Gastrocnemius medialis (tissue), 4 donors: ENCODE data around the gene TAF1C. TPM values are rescaled to one million over a fixed set of nuclear protein-coding genes. Genes with fewer than 3 reads are reported as not detected.
"Not testable (repeated sequence)": the region's sequence is repeated elsewhere in the genome, so short reads cannot be mapped to it uniquely, and the experiment has no call there.

ENCODE experiments used
- ATAC-seq, 2 donors: fragments of 150-250 bp; one replicate each; pipeline ENCODE4 v1.9.1; 2016
- DNase-seq, 2 donors: peaks; one replicate each; pipeline ENCODE4 v3.0.0-alpha.2; 2019
- H3K27ac ChIP-seq, 4 donors: fragments of 200-600 bp; sonication (generic); 1 replicate in 1 of 4; 2 replicates in 3 of 4; pipeline ENCODE4 v1.5.1; 2016 to 2018; ENCODE audit warnings: mild to moderate bottlenecking in 2 of 4, moderate library complexity in 1 of 4
- H3K27me3 ChIP-seq, 3 donors: fragments of 200-600 bp; sonication (generic) in 2 of 3; 1 replicate in 1 of 3; 2 replicates in 2 of 3; pipeline versions ENCODE4 v1.5.1 to v1.6.0; 2016 to 2019; ENCODE audit warnings: mild to moderate bottlenecking in 1 of 3, moderate library complexity in 1 of 3
- H3K36me3 ChIP-seq, 2 donors: fragments of 200-600 bp; sonication (generic) in 1 of 2; one replicate each; pipeline ENCODE4 v1.5.1; 2017 to 2018
- H3K4me1 ChIP-seq, 2 donors: fragments of 200-600 bp; sonication (generic) in 1 of 2; one replicate each; pipeline ENCODE4 v1.5.1; 2016 to 2017; ENCODE audit warnings: mild to moderate bottlenecking in 2 of 2
- H3K4me3 ChIP-seq, 4 donors: fragments of 200-600 bp; sonication (generic) in 3 of 4; 1 replicate in 1 of 4; 2 replicates in 3 of 4; pipeline ENCODE4 v1.5.1; 2016 to 2019; ENCODE audit warnings: mild to moderate bottlenecking in 2 of 4
- H3K9me3 ChIP-seq, 3 donors: fragments of 200-600 bp; sonication (generic) in 2 of 3; 1 replicate in 1 of 3; 2 replicates in 2 of 3; pipeline ENCODE4 v1.5.1; 2016 to 2019
- CTCF ChIP-seq, 5 experiments: fragments of 450-650 bp in 3 of 5; fragments of 200-600 bp in 2 of 5; sonication (generic) in 2 of 5; IDR thresholded peaks in 4 of 5; conservative IDR thresholded peaks in 1 of 5; 1 replicate in 4 of 5; 2 replicates in 1 of 5; pipeline ENCODE4 v1.5.1; 2016 to 2019; ENCODE audit warnings: antibody characterized with exemption in 5 of 5, mild to moderate bottlenecking in 3 of 5, moderate library complexity in 3 of 5
- POLR2A ChIP-seq, 2 donors: fragments of 450-650 bp; IDR thresholded peaks; one replicate each; pipeline ENCODE4 v1.6.1; 2017; ENCODE audit warnings: antibody characterized with exemption in 2 of 2, mild to moderate bottlenecking in 2 of 2, moderate library complexity in 2 of 2
- in situ Hi-C, 4 donors: fragments of 200-750 bp; cut with MboI; loops; one replicate each; pipeline versions ENCODE4 v1.15.0 to v1.8.0; 2017; ENCODE audit warnings: low sequenced_read_pairs in 4 of 4
- intact Hi-C: fragments of 100-400 bp; cut with DNase I; formaldehyde crosslinking; loops from one replicate; pipeline ENCODE4 v1.15.1; 2023; ENCODE audit warnings: low total_unique reads
- total RNA-seq, 4 donors: library from RNA; depleted of rRNA; stranded (reverse); fragments of >200 nt; gene quantifications; one replicate each; pipeline versions ENCODE4 v1.1.0 to v1.2.3, GENCODE V29; 2016

Gene TAF1C
- total RNA-seq, 4 donors from 2014 or later = 6.8 to 35.5 (median 12.3) TPM

- Histone ChIP-seq H3K27me3 (no peaks in the 10 kb centered on the region), H3K36me3 (no peaks in the 10 kb centered on the region), H3K27ac (no peak overlapping the region), H3K4me3 (no peak overlapping the region), H3K9me3 (no peaks in the 10 kb centered on the region), H3K4me1 (no peaks in the 10 kb centered on the region)
- intact Hi-C loops = no loop called here
- in situ Hi-C loops = no loop called here
- ATAC-seq = no peak
- no peak for TF ChIP-seq CTCF (IDR thresholded peaks at IDR 0.05 in 4 of 5, conservative IDR thresholded peaks at IDR 0.05 in 1 of 5)
- TF ChIP-seq POLR2A (IDR thresholded peaks at IDR 0.05) = no peak
- DNase-seq = no peak
Observed at GRCh38 chr16:84207251-84207650, 20.4 kb upstream of the TAF1C start.

DNA sequence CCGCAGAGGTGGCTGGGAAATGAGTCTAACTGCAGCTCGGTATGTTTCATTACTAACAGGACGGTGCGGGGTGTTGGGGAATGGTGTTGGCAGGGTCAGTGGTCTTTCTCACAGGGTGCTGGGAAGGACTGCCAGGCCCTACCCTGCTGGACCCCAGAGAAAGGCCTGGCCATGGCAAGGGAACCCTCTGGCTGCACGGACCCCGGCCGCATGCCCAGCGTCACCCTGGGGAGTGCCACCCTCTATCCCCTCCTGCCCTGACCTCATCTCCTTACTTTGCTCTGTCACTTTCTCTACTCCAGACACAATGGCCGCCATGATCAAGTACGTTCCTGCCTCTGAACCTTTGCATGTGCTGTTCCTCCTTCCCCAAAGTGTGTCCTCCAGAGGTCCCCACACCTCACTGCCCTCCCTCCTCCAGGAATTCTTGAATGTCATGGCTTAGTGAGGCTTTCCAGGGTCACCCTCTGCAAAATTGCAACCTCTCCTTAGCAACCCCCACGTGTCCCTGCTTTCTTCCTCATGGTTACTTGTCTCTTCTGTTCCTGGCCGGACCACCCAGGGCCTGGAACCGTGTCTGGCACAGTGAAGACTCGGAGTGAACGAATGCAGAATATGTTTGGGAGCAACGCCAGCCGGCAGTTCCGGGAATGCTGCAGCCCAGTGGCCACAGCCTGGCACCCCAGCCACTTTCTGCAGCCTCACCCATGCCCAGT, 19.3 kb upstream of the TAF1C start:
- TF ChIP-seq CTCF (IDR thresholded peaks at IDR 0.05 in 4 of 5, conservative IDR thresholded peaks at IDR 0.05 in 1 of 5) (no peak), POLR2A (IDR thresholded peaks at IDR 0.05) (no peak)

GRCh38 chr16:84205123-84205522, 18.3 kb upstream of the TAF1C start:
- intact Hi-C loops, DNase-seq, H3K4me3 ChIP-seq, H3K4me1 ChIP-seq, H3K27ac ChIP-seq, H3K9me3 ChIP-seq, in situ Hi-C loops, ATAC-seq, H3K27me3 ChIP-seq, H3K36me3 ChIP-seq: not testable (repeated sequence)

More for the DNA sequence above, 19.3 kb upstream of the TAF1C start:
- H3K4me3 ChIP-seq = no peak overlapping the region
- no peaks in the 10 kb centered on the region for H3K9me3 ChIP-seq
- H3K36me3 ChIP-seq = no peaks in the 10 kb centered on the region
- no peak overlapping the region for H3K27ac ChIP-seq
- H3K27me3 ChIP-seq = no peaks in the 10 kb centered on the region
- no peak for DNase-seq
- intact Hi-C loops (no loop called here), in situ Hi-C loops (no loop called here)
- no peaks in the 10 kb centered on the region for H3K4me1 ChIP-seq
- ATAC-seq = no peak

DNA sequence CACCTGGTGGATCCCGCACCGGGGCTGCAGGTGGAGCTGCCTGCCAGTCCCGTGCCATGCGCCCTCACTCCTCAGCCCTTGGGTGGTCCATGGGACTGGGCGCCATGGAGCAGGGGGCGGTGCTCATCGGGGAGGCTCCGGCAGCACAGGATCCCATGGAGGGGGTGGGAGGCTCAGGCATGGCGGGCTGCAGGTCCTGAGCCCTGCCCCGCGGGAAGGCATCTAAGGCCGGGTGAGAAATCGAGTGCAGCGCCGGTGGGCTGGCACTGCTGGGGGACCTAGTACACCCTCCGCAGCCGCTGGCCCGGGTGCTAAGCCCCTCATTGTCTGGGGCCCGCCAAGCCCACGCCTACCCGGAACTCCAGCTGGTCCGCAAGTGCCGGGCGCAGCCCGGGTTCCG, 17.7 kb upstream of the TAF1C start:
- H3K27ac ChIP-seq, H3K36me3 ChIP-seq, intact Hi-C loops, DNase-seq, ATAC-seq, H3K27me3 ChIP-seq, H3K4me3 ChIP-seq, in situ Hi-C loops, H3K9me3 ChIP-seq, H3K4me1 ChIP-seq: not testable (repeated sequence)

- peak; percentile 60 to 94 for ATAC-seq
- H3K27me3 ChIP-seq = peaks cover 0 to 4% (median 0%) of the 10 kb centered on the region in 3 donors
- in situ Hi-C loops (loop anchor here in 2 of 4 donors (25.0 kb wide), 3 partner anchors 113 to 388 kb away; partner anchors contain the start of genes HSBP1 (in 1 of the 2), NECAB2 (in 1 of the 2) and OSGIN1 (in 1 of the 2)), intact Hi-C loops (no loop called here)
- no peak for TF ChIP-seq CTCF (IDR thresholded peaks at IDR 0.05 in 4 of 5, conservative IDR thresholded peaks at IDR 0.05 in 1 of 5)
- TF ChIP-seq POLR2A (IDR thresholded peaks at IDR 0.05) = no peak
- no peak overlapping the region for H3K4me3 ChIP-seq
- H3K27ac ChIP-seq = peak overlapping the region in 1 of 4 donors; percentile 61
- H3K9me3 ChIP-seq = no peaks in the 10 kb centered on the region
- H3K36me3 ChIP-seq = no peaks in the 10 kb centered on the region
- peaks cover 0 to 3% of the 10 kb centered on the region in 2 donors for H3K4me1 ChIP-seq
- DNase-seq = peak; percentile 50 to 56
Observed at GRCh38 chr16:84199861-84200260, 13.0 kb upstream of the TAF1C start.
